HG03354 (cell line): ENCODE results near the gene PI4K2B.
"Not testable (repeated sequence)": the region's sequence is repeated elsewhere in the genome, so short reads cannot be mapped to it uniquely, and the experiment has no call there.

ENCODE experiments used
- ATAC-seq: cut with Tn5 transposase; IDR thresholded peaks from one replicate; pipeline ENCODE4 v1.9.1; 2021; ENCODE audit warnings: mild to moderate bottlenecking; ENCODE audit not compliant: unreplicated experiment, poor library complexity, severe bottlenecking

The PI4K2B gene

GRCh38 chr4:25239528-25239927 lies 5.7 kb downstream of the PI4K2B start:
- not testable (repeated sequence) for ATAC-seq

GRCh38 chr4:25240754-25241210 lies 6.9 kb downstream of the PI4K2B start:
- not testable (repeated sequence) for ATAC-seq

- ATAC-seq = not testable (repeated sequence)
Measured at GRCh38 chr4:25242195-25242594, 8.4 kb downstream of the PI4K2B start.

GRCh38 chr4:25245181-25245580 lies 11.3 kb downstream of the PI4K2B start:
- no peak for ATAC-seq

- no peak for ATAC-seq
Measured at GRCh38 chr4:25246680-25247611, 13.1 kb downstream of the PI4K2B start.

GRCh38 chr4:25248875-25249274 lies 15.0 kb downstream of the PI4K2B start:
- not testable (repeated sequence) for ATAC-seq

- ATAC-seq = not testable (repeated sequence)
Measured at GRCh38 chr4:25249494-25249893, 15.7 kb downstream of the PI4K2B start.

GRCh38 chr4:25252230-25253070 lies 18.6 kb downstream of the PI4K2B start:
- ATAC-seq = no peak

GRCh38 chr4:25253071-25253445 lies 19.2 kb downstream of the PI4K2B start:
- no peak for ATAC-seq

GRCh38 chr4:25253786-25254185 lies 20.0 kb downstream of the PI4K2B start:
- ATAC-seq = not testable (repeated sequence)

- ATAC-seq = no peak
Measured at GRCh38 chr4:25258980-25259578, 25.2 kb downstream of the PI4K2B start.

- no peak for ATAC-seq
Measured at GRCh38 chr4:25271866-25272265, 38.0 kb downstream of the PI4K2B start.

- ATAC-seq = no peak
Measured at GRCh38 chr4:25280210-25280609, 46.4 kb downstream of the PI4K2B start.

GRCh38 chr4:25283948-25284347 lies 50.1 kb downstream of the PI4K2B start:
- no peak for ATAC-seq

GRCh38 chr4:25284466-25284865 lies 50.6 kb downstream of the PI4K2B start:
- no peak for ATAC-seq

- no peak for ATAC-seq
Measured at GRCh38 chr4:25290490-25291067, 56.7 kb downstream of the PI4K2B start.

GRCh38 chr4:25291158-25291733 lies 57.4 kb downstream of the PI4K2B start:
- ATAC-seq = no peak

GRCh38 chr4:25297528-25298242 lies 63.9 kb downstream of the PI4K2B start:
- ATAC-seq = no peak
